Hepatic stellate cell (primary cell): ENCODE results near the gene TBC1D17.

ENCODE experiments used
- DNase-seq: peaks from one replicate; pipeline ENCODE4 v3.0.0; 2011; ENCODE audit warnings: low spot score

The TBC1D17 gene

DNA sequence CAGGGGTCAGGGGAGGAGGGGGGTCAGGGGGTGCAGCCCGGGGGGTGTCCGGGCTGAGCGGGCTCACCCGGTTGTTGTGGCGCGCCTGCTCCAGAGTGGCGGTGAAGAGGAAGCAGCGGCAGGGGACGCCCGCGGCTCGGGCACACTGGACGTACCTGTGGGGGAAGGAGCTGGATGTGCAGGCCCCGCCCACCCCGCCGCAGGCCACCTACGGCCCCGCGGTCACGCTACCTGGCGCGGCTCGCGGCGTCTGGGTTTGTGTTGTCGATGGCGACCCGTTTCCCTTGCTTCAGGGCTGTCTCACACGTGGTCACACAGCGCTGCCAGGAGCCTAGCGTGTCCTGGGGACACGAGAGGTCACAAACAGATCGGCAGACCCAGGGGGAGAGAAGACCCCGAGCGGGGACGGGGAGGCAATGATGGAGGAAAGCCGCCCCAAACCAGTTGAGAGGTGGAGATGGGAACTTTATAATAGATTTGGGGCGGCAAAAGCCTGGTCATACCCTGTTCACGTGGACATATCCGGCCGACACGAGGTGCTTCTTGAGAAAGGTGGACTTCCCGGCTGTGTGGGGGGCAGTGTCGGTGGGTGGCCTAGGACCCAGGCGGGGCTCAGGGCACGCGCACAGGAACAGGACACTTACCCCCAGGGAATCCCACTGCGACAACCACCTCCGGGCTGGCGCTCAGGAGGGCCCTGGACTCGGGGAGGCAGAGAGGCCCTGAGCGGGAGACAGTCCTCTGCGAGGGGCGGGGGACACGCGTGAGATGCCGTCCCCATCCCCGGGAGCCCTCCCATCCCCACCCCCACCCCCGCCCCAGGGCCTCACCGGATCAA, 15.7 kb upstream of the TBC1D17 start:
- DNase-seq, result no peak

DNA sequence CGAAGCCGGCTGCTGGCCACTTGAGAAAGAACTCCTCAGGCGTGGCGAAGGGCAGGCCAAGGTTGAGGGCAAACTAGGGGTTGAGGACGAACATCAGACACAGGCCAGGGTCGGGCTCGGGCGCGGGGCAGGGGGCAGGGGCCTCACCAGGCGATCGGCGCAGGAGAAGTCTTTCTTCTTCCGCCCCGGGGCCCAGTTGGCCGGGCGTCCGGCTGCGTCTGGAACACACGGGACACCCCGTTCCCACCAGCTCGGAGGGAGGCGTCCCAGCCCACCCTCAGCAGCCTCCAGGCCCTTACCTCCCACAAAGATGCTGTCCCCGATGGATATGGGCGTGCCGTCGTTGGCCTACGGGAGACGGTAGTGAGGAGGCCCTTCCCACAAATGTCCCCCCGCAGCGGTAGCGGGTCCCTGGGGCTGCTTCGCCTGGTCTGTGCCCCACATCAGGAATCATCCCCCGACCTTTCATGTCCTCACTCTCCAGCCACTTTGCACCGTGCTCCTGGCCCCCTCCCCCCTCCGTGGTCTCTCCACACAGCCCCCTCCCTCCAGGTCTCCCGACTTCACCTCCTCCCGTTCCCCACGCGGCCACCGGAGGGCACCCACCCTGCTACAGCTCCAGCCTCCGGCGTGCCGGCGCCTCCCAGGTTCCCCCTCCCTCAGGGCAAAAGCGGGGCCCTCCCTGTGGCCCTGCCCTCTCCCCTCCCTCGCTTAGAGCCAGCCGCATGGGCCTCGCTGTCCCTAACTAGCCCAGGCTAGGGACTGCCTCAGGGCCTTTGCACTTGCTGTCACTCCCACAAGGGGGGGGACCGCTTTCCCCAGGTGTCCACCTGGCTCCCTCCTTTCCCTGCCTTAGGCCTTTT, 14.9 kb upstream of the TBC1D17 start:
- DNase-seq, result no peak

DNA sequence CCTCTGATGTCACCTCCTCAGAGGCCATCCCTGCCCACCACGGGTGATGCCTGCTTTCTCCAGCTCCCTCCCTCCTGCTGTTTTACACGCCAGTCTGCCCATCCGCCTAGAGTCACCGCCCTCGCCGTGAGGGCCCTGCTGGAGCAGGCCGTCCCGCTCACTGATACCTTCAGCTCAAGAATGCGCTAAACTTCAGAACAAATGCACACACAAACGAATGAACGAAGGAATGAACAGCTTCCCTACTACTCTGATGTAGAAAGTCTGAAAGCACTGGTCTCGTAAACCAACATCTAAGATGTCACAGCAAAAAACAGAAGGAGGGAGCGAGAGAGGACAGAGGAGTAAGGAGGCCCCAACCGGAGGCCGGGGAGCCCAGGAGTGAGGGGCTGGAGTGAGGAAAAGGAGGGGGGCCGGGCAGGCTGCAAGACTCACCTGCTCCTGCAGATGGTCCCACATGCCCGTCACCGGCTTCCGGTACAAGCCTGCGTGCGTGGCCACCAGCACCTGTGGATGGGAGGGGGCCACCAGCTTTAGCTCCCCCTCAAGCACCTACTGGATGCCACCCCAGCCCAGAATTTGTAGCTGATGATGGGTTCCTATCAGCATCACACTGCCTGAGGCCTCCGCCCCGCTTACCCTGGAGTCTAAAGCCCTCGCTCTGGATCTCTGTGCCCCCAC, 14.1 kb upstream of the TBC1D17 start:
- DNase-seq, result no peak

DNA sequence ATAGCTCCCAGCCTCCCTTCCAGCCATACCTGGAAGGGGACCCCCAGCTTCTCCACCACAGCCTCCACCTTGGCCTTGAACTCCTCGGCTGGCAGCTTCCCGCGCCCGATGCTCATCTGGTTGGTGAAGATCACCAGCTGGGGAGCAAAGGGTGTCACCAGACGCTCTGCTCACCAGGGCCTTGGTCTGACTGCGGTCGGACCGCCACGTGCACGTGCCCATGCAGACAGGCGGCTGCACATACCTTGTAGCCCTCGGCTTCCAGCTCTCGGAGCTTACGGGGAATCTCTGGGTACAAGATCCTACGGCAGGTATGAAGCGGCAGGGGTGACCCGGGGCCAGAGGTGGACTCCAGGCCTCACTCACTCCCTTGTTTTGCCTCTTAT, 13.6 kb upstream of the TBC1D17 start:
- DNase-seq, result no peak

GRCh38 chr19:49864890-49865289, 12.6 kb upstream of the TBC1D17 start:
- no peak for DNase-seq

- DNase-seq, result peak; percentile 97
Measured at GRCh38 chr19:49866933-49867782, 10.3 kb upstream of the TBC1D17 start, which contains the start of gene PNKP. PNKP (minus strand) TSS chr19:49867576; CDS start chr19:49867204, 372 bp downstream.

DNA sequence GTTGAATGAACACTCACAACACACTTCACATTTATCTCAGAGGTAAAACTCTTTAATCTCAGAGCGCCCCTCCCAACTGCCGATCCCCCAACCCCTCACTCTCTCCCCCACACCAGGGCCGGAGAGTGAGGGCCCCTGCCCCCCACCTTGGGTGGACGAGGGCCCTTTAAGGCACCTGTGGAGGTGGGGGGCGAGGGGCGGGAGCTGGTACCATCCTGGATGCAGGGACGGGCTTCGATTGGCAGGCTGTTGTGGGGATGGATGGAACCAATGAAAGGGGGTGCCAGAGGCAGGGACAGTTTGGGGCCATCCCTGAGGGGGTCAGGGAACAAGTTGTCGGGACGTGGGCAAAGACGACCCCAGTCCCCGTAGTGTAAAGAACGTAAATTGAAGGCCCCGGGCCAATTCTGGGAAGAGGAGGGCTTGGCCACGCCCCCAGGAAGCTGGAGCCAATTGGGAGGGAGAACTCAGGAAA, 8.5 kb upstream of the TBC1D17 start:
- DNase-seq, result no peak

DNA sequence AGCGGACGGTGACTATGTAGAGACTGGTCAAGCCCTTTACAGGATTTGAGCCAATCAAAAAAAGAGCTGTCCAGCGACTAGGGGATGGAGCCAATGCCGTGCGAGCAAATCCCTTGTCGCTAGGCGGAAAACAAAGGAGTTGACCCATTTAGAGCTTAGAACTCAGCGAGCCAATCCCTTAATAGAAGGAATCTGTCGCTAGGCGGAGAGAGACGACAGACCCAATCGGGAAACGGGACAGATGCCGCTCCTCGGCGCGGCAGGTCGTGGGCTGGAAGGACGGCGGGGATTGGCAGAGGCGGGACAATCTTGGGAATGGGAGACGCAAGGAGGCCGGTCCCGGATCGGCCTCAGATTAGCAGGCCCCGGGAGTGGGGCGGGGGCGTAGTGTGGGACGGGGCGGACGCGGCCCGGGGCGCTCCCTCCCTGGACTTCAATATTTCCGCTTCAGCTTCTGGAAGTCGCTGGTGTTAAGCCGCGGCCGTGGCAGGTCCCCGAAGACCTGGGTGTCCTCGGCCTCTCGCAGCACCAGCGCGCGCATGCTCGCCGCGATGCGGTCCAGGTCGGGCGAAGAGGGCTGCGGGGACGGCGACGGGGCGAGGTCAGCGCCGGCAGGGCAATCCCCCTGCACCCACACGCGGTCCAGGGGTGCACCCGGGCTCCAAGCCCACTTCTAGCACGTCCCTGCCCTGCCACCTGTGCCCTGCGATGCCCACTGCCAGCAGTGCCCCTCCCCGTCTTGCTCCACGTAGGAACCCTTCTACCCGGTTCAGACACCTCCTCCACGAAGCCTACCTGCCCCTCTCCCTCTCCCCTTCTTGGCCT, 7.8 kb upstream of the TBC1D17 start:
- DNase-seq, result peak; percentile 99

DNA sequence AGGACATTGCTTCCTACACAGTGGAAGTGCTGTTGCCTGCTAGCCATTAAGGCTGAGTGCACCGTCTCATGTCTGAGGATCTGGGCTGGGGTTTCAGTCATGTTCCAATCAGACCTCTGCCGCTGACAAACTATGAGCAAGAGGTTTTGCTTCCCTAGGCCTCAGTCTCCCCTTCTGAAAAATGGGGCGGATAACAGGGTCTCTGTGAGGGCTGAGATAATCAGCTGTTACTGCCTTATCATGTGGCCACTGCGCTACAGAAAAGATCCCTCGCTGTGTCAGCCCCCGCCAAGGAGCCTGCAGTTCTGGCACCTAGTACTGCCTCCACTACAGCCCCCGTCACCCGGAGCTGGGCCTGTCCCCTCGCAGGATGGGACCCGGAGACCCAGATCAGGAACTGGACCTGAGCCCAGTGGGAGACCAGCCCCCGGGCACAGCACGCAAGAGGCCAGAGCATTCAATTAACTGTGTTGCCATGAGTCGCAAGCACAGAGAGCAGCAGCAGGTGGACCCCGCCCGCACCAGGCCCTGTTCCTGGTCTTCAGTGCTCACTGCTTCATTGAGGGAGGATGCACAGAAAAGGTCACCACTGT, 7.1 kb upstream of the TBC1D17 start:
- no peak for DNase-seq

- no peak for DNase-seq
Measured at GRCh38 chr19:49871349-49871985, 6.0 kb upstream of the TBC1D17 start.

DNA sequence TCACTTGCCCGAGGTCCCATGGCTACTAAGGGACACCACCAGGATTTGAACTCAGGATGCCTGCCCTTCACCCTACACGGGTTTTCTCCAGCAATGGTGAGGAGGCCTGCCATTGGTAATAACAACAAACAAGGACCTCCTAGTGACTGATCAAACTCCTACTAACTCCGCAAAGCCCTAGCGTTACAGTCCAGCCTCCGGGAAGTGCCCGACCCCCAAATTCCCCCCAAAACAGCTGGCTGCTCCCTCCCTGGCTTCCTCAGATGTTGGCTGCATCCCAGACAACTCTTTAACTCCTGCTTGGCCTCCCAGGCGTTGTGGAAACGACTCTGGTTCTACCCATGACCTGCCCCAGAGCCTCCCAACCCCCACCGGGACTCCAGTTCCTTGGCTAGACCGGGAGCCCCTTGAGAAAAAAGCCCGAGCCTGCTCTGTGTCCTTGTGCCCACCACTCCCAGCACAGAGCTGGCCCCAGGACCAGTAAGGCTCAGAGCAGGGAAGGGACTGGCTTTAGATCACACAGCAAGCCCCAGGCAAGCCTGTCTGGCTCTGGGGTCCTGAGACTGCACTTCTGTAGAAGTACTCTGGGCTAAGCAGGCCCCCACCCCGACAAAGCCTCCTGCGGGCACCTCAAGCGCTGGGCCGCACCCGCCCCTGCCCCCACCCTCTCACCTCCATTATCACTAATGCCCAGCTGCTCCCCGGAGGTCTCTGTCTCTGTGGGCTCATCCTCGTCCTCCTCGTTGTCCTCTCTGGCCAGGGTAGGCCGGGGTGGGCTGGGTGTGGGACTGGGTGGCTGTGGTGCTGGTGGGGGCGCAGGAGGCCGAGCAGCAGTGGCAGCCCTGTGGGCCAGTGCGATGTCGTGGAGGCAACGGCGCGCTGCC, 5.0 kb upstream of the TBC1D17 start:
- no peak for DNase-seq

DNA sequence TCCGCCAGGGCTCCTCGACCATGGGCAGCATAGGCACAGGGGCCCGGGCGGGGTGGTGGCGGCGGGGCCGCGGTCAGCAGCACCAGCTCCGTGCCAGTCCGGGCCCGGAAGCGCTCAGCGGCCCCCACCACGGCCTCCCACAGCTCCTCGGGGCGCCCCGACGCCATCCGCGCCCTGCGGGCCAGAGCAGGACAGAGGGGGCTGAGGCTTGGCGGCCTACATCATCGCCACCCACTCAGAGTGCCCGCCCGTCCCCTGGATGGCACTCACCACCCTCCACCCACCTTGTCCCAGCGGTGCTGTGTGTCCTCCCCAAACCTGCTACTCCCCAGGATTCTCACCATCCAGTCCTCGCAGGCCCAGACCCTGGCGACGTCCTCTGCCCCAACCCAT, 4.4 kb upstream of the TBC1D17 start:
- no peak for DNase-seq

DNA sequence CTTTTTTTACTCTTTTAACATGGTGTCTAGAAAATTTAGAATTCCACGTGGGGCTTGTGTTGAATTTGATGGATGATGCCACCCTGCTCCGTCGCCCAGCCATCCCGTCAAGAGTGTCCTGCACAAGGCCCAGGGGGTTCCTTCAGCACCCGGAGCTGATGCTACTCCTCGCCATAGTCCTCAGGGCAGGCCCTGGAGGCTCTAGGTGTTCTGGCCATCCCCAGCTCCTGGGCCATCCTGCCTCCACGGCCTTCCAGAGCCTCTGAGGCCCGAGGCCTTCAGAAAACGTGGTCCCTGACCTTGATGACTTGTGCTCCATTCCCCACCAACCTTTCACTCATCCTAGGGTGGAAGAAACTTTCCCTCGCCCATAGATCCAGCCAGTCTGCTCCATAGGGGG, 3.7 kb upstream of the TBC1D17 start:
- no peak for DNase-seq

DNA sequence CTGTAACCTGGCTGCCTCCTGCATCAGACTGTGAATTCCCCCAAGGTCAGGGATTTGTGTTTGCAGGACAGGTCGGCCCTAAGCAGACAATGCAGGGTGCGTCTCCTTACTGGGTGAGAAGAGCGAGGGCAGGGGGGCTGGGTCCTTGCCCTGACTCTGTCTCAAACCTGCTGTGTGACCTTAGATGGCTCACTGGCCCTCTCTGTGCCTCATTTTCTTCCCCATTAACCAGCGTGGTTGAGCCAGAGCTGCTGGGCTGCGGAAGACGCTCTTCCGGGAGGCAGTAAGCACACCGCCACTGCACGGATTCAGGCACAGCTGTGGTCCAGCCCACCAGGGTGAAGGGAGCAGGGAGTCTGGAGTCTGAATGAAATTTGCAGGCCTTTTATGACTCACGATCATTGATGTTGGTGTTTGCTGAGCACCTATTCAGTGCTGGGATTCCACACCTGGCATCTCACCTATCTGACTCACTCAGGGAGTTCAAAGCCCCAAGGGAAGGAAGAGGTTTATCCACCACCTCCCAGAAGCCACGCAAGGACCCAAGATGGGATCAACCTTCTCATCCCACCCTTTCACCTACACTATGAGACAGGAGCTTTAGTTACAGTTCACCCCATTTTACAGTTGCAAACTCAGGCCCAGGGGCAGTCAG, 2.9 kb upstream of the TBC1D17 start:
- DNase-seq, result no peak

DNA sequence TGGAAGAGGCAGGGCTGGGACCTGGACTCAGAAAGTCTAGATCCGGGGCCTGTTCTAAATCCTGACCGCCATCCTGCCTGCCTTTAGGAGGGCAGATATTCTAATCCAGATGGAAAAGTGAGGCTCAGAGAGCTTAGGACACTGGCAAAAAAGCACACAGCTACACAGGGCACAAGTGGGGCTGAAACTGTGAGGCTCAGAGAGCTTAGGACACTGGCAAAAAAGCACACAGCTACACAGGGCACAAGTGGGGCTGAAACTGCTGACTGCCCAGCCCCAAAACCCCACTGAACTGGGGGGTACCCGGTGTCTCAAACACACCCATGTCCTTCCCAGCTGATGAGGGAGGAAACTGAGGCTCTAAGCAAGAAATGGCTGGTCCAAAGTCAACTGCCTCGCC, 2.3 kb upstream of the TBC1D17 start:
- no peak for DNase-seq

DNA sequence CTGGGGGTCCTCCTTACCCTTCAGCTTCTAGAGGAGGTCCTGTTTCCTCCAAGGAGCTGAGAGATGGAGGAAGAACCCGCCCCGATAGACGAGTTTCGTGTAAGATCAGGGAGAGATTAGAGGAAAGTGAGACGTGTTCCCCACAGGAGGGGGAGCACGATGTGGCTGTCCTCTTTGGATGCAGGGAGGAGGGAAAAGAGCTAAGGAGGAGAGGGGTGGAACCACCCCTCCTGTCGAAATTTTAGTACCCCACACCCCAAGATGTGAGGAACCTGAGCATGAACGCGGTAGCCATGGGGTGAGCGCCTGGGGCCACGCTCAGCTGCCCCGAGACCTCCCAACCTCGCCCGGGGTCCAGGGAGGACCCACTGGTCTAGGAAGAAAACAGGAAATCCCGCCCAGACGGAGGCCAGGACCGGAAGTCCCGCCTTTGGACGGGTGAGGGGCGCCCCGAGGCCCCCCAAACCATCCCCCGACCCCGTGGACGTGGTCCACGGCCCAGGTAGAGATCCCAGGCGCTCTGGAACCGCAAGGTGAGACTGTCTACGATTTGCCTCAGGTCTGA, 1.6 kb upstream of the TBC1D17 start:
- peak; percentile 53 for DNase-seq

DNA sequence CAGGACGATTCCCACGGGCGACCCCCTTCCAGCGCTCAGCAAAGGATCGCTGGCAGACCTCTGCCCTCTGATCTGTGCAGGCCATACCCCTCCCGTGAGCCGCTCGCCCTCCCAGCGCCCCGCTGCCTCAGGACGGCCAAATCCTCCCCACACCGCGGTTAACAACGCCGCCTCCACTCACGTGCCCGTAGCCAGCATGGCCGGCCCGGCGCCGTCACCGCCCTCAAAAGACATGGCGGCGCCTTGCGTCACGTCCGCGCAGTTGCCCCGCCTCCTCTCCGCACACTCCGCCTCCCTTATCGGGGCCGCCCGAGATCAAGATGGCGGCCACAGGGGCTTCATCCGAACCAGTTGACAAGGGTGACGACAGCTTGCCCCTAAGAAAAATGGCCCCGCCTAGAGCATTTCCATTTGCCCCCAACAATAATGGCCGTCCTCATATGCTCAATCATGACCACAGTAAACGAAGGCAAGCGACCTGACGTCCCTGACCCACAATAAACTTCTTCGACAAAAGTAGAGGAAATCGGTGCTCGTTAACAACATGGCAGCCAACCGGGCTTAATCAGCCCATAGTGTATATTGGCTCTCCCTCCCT, 981 bp upstream of the TBC1D17 start:
- peak; percentile 82 for DNase-seq
